Stimulated activated CD8-positive, alpha-beta memory T cell treated with anti-CD3 and anti-CD28 coated beads, Interleukin-4, amount 100 ng/mL, for 48 hours (primary cell): ENCODE results near the gene PLXDC1.
"Not testable (repeated sequence)": the region's sequence is repeated elsewhere in the genome, so short reads cannot be mapped to it uniquely, and the experiment has no call there.

Source experiments
- DNase-seq: peaks from one replicate; pipeline ENCODE4 v3.0.0-alpha.2; 2020

Gene PLXDC1

GRCh38 chr17:39151943-39152818 lies 744 bp upstream of the PLXDC1 start:
- DNase-seq: peak; percentile 44

- DNase-seq: no peak
These were observed 665 bp downstream of the PLXDC1 start for GRCh38 chr17:39150795-39151149.

GRCh38 chr17:39150104-39150634 lies 1.3 kb downstream of the PLXDC1 start:
- DNase-seq: no peak

GRCh38 chr17:39147221-39148185 lies 3.9 kb downstream of the PLXDC1 start:
- DNase-seq: no peak

DNA sequence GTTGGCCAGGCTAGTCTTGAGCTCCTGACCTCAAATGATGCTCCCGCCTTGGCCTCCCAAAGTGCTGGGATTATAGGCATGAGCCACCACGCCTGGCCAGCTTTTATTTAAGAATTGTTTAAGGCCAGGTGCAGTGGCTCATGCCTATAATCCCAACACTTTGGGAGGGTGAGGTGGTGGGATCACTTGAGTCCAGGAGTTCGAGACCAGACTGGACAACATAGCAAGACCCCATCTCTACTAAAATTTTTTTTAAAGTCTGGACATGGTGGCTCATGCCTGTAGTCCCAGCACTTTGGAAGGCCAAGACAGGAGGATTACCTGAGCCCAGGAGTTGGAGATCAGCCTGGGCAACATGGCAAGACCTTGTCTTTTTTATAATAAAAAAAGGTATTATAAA lies 5.2 kb downstream of the PLXDC1 start:
- DNase-seq: no peak

DNA sequence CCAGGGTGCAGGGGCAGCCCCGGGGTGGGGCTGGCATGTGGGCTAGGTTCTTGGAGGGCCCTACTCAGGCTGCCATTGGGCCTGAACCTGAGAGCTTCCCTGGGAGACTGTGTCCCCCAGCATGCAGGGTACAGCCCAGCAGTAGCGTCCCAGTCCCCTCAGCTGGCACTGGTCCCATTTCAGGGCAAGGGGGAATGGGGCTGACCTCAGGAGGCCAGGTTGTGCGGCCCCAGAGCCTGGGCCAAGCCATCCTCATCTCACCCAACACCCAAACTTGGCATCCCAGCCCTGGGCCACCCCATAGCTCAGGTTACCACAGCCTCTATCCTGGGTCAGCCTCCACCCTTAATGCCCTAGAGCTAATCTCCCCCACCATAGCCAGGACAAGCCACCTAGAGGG lies 6.3 kb downstream of the PLXDC1 start:
- DNase-seq: no peak

GRCh38 chr17:39144416-39144840 lies 7.0 kb downstream of the PLXDC1 start:
- DNase-seq: no peak

- no peak for DNase-seq
These were observed 7.8 kb downstream of the PLXDC1 start for GRCh38 chr17:39143552-39144093.

GRCh38 chr17:39141915-39142664 lies 9.3 kb downstream of the PLXDC1 start:
- DNase-seq: no peak

GRCh38 chr17:39141294-39141693 lies 10.1 kb downstream of the PLXDC1 start:
- DNase-seq: no peak

DNA sequence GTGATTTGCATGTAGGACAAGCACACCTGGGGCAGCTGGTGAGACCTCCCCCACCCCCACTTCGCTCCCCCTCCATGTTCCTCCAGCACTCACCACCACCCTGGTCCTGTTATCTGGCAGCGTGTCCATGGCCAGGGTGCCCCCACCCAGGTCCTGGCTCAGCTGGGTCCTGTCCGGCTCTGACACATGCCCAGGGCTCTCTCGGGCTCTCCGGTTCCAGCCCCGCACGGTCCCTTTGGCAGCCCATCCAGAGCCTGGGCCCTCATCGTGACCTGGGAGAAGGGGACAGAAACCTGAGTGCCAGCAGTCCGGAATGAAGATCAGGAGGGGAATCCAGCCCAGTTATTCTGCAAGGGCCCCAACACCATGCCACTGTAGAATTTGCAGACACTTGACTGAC lies 11.9 kb downstream of the PLXDC1 start:
- DNase-seq: no peak

- no peak for DNase-seq
These were observed 12.3 kb downstream of the PLXDC1 start for GRCh38 chr17:39139161-39139511.

GRCh38 chr17:39138431-39139160 lies 12.8 kb downstream of the PLXDC1 start:
- no peak for DNase-seq

DNA sequence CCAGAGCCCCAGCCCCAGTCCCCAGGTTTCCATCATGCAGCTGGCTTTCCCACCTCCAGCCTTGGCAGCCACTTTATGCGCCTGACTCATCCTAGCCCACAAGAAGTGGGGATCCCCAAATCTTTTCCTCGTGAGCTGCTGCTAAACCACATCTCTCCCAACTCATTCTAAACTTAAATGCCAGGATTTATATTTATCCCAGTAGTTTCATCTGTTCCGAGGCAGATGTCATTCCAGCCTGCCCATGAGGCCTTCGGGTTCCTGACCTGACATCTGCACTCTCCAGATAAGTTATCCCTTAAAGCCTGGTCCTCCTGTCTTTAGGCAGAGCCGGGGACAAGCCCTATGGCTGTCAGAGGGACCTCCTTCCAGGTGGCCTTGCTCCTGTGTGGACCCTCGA lies 16.6 kb downstream of the PLXDC1 start:
- DNase-seq: no peak

DNA sequence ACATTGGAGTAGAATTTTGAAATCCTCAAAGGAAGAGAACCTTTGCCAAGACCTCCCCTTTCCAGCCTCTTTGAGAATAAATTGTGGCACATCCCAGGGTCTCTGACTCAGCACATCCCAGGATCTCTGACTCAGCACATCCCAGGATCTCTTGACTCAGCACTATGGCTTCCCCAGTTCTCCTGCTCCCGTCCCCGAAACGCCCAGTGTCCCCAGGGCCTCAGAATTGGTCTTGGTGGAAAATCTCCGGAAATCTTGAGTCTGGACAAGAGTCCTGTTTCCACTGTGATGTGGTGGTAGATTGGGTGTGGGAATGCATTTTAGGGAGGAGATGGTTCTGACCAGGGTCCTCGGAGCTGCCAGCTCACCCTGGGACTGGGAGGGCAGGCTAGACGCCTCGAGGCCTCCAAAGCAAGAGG lies 19.2 kb downstream of the PLXDC1 start:
- DNase-seq: no peak

- DNase-seq: no peak
These were observed 19.8 kb downstream of the PLXDC1 start for GRCh38 chr17:39131616-39132015.

GRCh38 chr17:39130205-39130604 lies 21.2 kb downstream of the PLXDC1 start:
- DNase-seq: no peak

DNA sequence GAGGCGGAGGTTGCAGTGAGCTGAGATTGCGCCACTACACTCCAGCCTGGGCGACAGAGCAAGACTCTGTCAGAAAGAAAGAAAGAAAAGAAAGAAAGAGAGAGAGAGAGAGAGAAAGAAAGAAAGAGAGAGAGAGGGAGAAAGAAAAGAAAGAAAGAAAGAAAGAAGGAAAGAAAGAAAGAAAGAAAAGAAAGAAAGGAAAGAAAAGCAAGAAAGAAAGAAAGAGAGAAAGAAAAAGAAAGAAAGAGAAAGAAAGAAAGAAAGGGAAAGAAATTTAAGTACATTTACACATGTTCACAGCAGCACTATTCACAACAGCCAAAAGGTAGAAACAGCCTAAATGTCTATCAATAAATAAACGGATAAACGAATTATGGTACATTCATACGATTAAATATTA lies 21.9 kb downstream of the PLXDC1 start:
- not testable (repeated sequence) for DNase-seq

DNA sequence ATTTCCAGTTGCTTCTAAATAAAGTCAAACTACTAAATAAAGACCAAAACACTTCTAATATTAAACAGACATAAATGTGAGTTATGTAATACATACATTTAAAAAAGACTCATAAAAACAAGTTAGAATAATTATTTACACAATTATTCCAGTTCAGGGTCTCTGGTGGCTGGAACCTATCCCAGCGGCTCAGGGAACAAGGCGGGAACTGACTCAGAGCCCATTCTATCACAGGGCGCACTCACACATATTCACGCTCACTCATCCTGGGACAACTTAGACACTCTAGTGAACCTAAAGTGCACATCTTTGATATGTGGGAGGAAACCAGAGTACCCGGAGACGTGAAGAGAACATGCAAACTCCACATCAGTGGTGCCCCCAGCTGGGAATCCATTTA lies 25.0 kb downstream of the PLXDC1 start:
- no peak for DNase-seq

- no peak for DNase-seq
These were observed 26.1 kb downstream of the PLXDC1 start for GRCh38 chr17:39125143-39125875.

GRCh38 chr17:39123627-39124026 lies 27.8 kb downstream of the PLXDC1 start:
- DNase-seq: no peak
